Muscle layer of colon (tissue), 2 donors: ENCODE data around the gene TRAPPC2L.

ENCODE experiments used
- H3K27ac ChIP-seq: one replicate; pipeline ENCODE4 v1.7.0; 2013; ENCODE audit warnings: low read depth, mild to moderate bottlenecking, low read length, moderate library complexity
- H3K27me3 ChIP-seq, 2 donors: one replicate each; pipeline ENCODE4 v1.7.0; 2013; ENCODE audit warnings: low read length in 2 of 2, mild to moderate bottlenecking in 2 of 2; ENCODE audit not compliant: insufficient read depth in 2 of 2, control insufficient read depth in 1 of 2
- H3K36me3 ChIP-seq: one replicate; pipeline ENCODE4 v1.7.0; 2013; ENCODE audit warnings: mild to moderate bottlenecking, low read length; ENCODE audit not compliant: insufficient read depth
- H3K4me1 ChIP-seq: one replicate; pipeline ENCODE4 v1.7.0; 2013; ENCODE audit warnings: mild to moderate bottlenecking, low read length; ENCODE audit not compliant: insufficient read depth
- H3K4me3 ChIP-seq, 2 donors: one replicate each; pipeline ENCODE4 v1.7.0; 2013; ENCODE audit warnings: low read length in 2 of 2, low read depth in 1 of 2, mild to moderate bottlenecking in 1 of 2, moderate library complexity in 1 of 2
- H3K9ac ChIP-seq: one replicate; pipeline ENCODE4 v1.7.0; 2013; ENCODE audit warnings: low read length
- H3K9me3 ChIP-seq: one replicate; pipeline ENCODE4 v1.7.0; 2013; ENCODE audit warnings: mild to moderate bottlenecking, low read length
- donor health status: abdominal sarcoma.
- donor health status: Adenocarcinoma of cecum.

The TRAPPC2L gene

GRCh38 chr16:88875703-88876234, 18.8 kb downstream of the TRAPPC2L start:
- H3K9ac ChIP-seq, result no peak overlapping the region
- no peaks in the 10 kb centered on the region for H3K9me3 ChIP-seq
- no peak overlapping the region for H3K4me3 ChIP-seq
- no peaks in the 10 kb centered on the region for H3K4me1 ChIP-seq
- peaks cover 0 to 17% of the 10 kb centered on the region in 2 donors for H3K27me3 ChIP-seq
- H3K36me3 ChIP-seq, result no peaks in the 10 kb centered on the region
- H3K27ac ChIP-seq, result no peak overlapping the region

- no peak overlapping the region for H3K9ac ChIP-seq
- no peaks in the 10 kb centered on the region for H3K36me3 ChIP-seq
- peaks cover 0 to 21% of the 10 kb centered on the region in 2 donors for H3K27me3 ChIP-seq
- no peaks in the 10 kb centered on the region for H3K9me3 ChIP-seq
- no peaks in the 10 kb centered on the region for H3K4me1 ChIP-seq
- H3K4me3 ChIP-seq, result no peak overlapping the region
- H3K27ac ChIP-seq, result no peak overlapping the region
These were observed 20.1 kb downstream of the TRAPPC2L start for GRCh38 chr16:88876942-88877526.

GRCh38 chr16:88877564-88878289, 20.8 kb downstream of the TRAPPC2L start:
- H3K9me3 ChIP-seq, result no peaks in the 10 kb centered on the region
- H3K4me1 ChIP-seq, result no peaks in the 10 kb centered on the region
- no peaks in the 10 kb centered on the region for H3K36me3 ChIP-seq
- no peak overlapping the region for H3K4me3 ChIP-seq
- H3K9ac ChIP-seq, result no peak overlapping the region
- H3K27me3 ChIP-seq, result peaks cover 0 to 24% of the 10 kb centered on the region in 2 donors
- no peak overlapping the region for H3K27ac ChIP-seq

- H3K4me3 ChIP-seq, result no peak overlapping the region
- H3K27me3 ChIP-seq, result peaks cover 0 to 24% of the 10 kb centered on the region in 2 donors
- no peaks in the 10 kb centered on the region for H3K9me3 ChIP-seq
- H3K36me3 ChIP-seq, result no peaks in the 10 kb centered on the region
- no peak overlapping the region for H3K9ac ChIP-seq
- no peaks in the 10 kb centered on the region for H3K4me1 ChIP-seq
- H3K27ac ChIP-seq, result no peak overlapping the region
These were observed 21.4 kb downstream of the TRAPPC2L start for GRCh38 chr16:88878356-88878755.

- Histone ChIP-seq H3K36me3 (no peaks in the 10 kb centered on the region), H3K4me3 (no peak overlapping the region), H3K27ac (no peak overlapping the region), H3K27me3 (peaks cover 0 to 24% of the 10 kb centered on the region in 2 donors), H3K9me3 (no peaks in the 10 kb centered on the region), H3K4me1 (no peaks in the 10 kb centered on the region), H3K9ac (no peak overlapping the region)
These were observed 22.2 kb downstream of the TRAPPC2L start for GRCh38 chr16:88878967-88879787.

GRCh38 chr16:88879788-88880055, 22.8 kb downstream of the TRAPPC2L start:
- H3K27me3 ChIP-seq, result peaks cover 0 to 24% of the 10 kb centered on the region in 2 donors
- no peak overlapping the region for H3K9ac ChIP-seq
- no peak overlapping the region for H3K27ac ChIP-seq
- no peak overlapping the region for H3K4me3 ChIP-seq
- no peaks in the 10 kb centered on the region for H3K36me3 ChIP-seq
- H3K9me3 ChIP-seq, result no peaks in the 10 kb centered on the region
- no peaks in the 10 kb centered on the region for H3K4me1 ChIP-seq

GRCh38 chr16:88880226-88881006, 23.5 kb downstream of the TRAPPC2L start:
- H3K27me3 ChIP-seq, result peaks cover 0 to 24% of the 10 kb centered on the region in 2 donors
- no peaks in the 10 kb centered on the region for H3K36me3 ChIP-seq
- H3K9me3 ChIP-seq, result no peaks in the 10 kb centered on the region
- no peak overlapping the region for H3K9ac ChIP-seq
- no peaks in the 10 kb centered on the region for H3K4me1 ChIP-seq
- no peak overlapping the region for H3K27ac ChIP-seq
- no peak overlapping the region for H3K4me3 ChIP-seq

- H3K36me3 ChIP-seq, result no peaks in the 10 kb centered on the region
- no peak overlapping the region for H3K9ac ChIP-seq
- peaks cover 0 to 24% of the 10 kb centered on the region in 2 donors for H3K27me3 ChIP-seq
- H3K4me1 ChIP-seq, result no peaks in the 10 kb centered on the region
- no peak overlapping the region for H3K4me3 ChIP-seq
- H3K9me3 ChIP-seq, result no peaks in the 10 kb centered on the region
- no peak overlapping the region for H3K27ac ChIP-seq
These were observed 24.2 kb downstream of the TRAPPC2L start for GRCh38 chr16:88881007-88881615.

- Histone ChIP-seq H3K9me3 (no peaks in the 10 kb centered on the region), H3K9ac (no peak overlapping the region), H3K36me3 (no peaks in the 10 kb centered on the region), H3K4me1 (no peaks in the 10 kb centered on the region), H3K27ac (no peak overlapping the region), H3K27me3 (peaks cover 0 to 24% of the 10 kb centered on the region in 2 donors), H3K4me3 (no peak overlapping the region)
These were observed 24.9 kb downstream of the TRAPPC2L start for GRCh38 chr16:88881675-88882357.

- no peak overlapping the region for H3K27ac ChIP-seq
- no peaks in the 10 kb centered on the region for H3K4me1 ChIP-seq
- no peaks in the 10 kb centered on the region for H3K36me3 ChIP-seq
These were observed 25.6 kb downstream of the TRAPPC2L start for GRCh38 chr16:88882358-88883030.

More at GRCh38 chr16:88882358-88883030, 25.6 kb downstream of the TRAPPC2L start:
- Histone ChIP-seq H3K9me3 (no peaks in the 10 kb centered on the region), H3K27me3 (peaks cover 0 to 24% of the 10 kb centered on the region in 2 donors), H3K9ac (no peak overlapping the region), H3K4me3 (no peak overlapping the region)
